IMR-90 (cell line): ENCODE measurements around the gene MYBPHL.

Experiments used
- BHLHE40 ChIP-seq: fragments of 150-350 bp; IDR thresholded peaks from 2 replicates; pipeline ENCODE4 v1.6.1; 2016; ENCODE audit warnings: mild to moderate bottlenecking, low read depth, low read length
- CEBPB ChIP-seq: IDR thresholded peaks from 2 replicates; pipeline ENCODE4 v1.6.1; 2012; ENCODE audit warnings: low read depth, low read length, improper control_type of control experiment
- CHD1 ChIP-seq: IDR thresholded peaks from 2 replicates; pipeline ENCODE4 v1.6.1; 2012; ENCODE audit warnings: low read depth, low read length, improper control_type of control experiment
- ELK1 ChIP-seq: fragments of 150-350 bp; IDR thresholded peaks from 2 replicates; pipeline ENCODE4 v1.6.1; 2016; ENCODE audit warnings: low read depth, mild to moderate bottlenecking, low read length, moderate library complexity, borderline replicate concordance
- MAFK ChIP-seq: IDR thresholded peaks from 2 replicates; pipeline ENCODE4 v1.6.1; 2012; ENCODE audit warnings: low read depth, low read length, improper control_type of control experiment
- MAZ ChIP-seq: IDR thresholded peaks from 2 replicates; pipeline ENCODE4 v1.6.1; 2012; ENCODE audit warnings: low read depth, mild to moderate bottlenecking, low read length, improper control_type of control experiment, moderate library complexity, borderline replicate concordance
- MXI1 ChIP-seq: IDR thresholded peaks from 2 replicates; pipeline ENCODE4 v1.6.1; 2012; ENCODE audit warnings: low read depth, mild to moderate bottlenecking, low read length, moderate library complexity, borderline replicate concordance
- POLR2A ChIP-seq: IDR thresholded peaks from 2 replicates; pipeline ENCODE4 v1.6.1; 2012; ENCODE audit warnings: mild to moderate bottlenecking, low read depth, low read length
- RAD21 ChIP-seq: IDR thresholded peaks from 2 replicates; pipeline ENCODE4 v1.6.1; 2012; ENCODE audit warnings: low read length, improper control_type of control experiment
- RCOR1 ChIP-seq: IDR thresholded peaks from 2 replicates; pipeline ENCODE4 v1.6.1; 2012; ENCODE audit warnings: mild to moderate bottlenecking, low read length, improper control_type of control experiment; ENCODE audit not compliant: insufficient replicate concordance
- SMC3 ChIP-seq: fragments of 150-350 bp; IDR thresholded peaks from 2 replicates; pipeline ENCODE4 v1.6.1; 2016; ENCODE audit warnings: low read depth, mild to moderate bottlenecking, antibody characterized with exemption, low read length, moderate library complexity
- TF ChIP-seq, protein P1 (sequence below): conservative IDR thresholded peaks from 2 replicates; pipeline ENCODE4 v1.5.1; 2012; ENCODE audit warnings: mild to moderate bottlenecking, low read depth, low read length, improper control_type of control experiment
- TF ChIP-seq, protein P2 (sequence below): fragments of 150-350 bp; IDR thresholded peaks from 2 replicates; pipeline ENCODE4 v1.6.1; 2017; ENCODE audit warnings: mild to moderate bottlenecking, antibody characterized with exemption, low read length, low read depth

DNA sequence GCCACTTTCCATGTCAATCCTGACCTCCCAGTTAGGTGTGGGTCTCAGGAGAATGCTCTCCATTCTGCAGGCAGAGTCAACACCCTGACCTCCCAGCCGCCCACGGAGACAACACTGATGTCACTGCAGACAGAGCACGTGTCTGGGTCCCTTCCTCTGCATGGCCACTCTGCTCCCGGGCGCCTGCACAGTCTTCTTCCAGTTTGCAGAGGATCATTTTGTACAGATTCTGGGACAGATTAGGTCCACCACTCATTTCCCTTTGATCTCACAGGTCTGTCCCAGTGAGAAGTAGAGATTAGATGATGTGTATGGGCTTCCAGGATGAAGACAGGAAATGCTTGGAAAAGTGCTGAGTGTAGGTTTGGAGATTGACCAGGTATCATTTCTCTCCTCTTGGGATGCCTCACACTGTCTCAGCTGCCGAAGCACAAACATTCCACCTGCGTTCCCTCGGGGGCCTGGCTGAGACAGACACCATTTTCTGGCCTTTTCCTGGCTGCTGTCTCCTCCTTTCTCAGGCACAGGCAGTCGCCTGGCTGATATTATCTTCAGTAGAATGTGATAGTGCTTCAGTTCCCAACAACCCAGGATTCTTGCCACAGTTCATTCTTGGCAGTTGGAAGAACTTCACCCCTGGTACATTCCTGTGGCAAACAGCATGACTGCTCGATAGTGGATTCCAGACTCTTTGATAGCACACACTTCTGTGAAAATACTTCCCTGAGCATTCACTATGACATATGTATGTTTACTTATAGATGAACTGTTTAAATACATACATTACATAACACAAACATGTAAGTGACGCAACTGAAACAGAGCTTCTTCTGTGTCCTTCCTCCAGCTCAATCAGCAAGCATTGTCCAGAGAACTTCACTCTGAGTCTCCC lies 7.9 kb downstream of the MYBPHL start:
- TF ChIP-seq CHD1 (no peak), MAFK (no peak), POLR2A (no peak), CEBPB (peak; percentile 94), MAZ (no peak; the same call in 1 of the 2 replicates), ELK1 (no peak), RCOR1 (no peak), SMC3 (no peak), RAD21 (no peak), MXI1 (0 out of 2 replicates have a peak, but pooled peaks have one; percentile 27), BHLHE40 (peak; percentile 76)
- TF ChIP-seq, protein P1, sequence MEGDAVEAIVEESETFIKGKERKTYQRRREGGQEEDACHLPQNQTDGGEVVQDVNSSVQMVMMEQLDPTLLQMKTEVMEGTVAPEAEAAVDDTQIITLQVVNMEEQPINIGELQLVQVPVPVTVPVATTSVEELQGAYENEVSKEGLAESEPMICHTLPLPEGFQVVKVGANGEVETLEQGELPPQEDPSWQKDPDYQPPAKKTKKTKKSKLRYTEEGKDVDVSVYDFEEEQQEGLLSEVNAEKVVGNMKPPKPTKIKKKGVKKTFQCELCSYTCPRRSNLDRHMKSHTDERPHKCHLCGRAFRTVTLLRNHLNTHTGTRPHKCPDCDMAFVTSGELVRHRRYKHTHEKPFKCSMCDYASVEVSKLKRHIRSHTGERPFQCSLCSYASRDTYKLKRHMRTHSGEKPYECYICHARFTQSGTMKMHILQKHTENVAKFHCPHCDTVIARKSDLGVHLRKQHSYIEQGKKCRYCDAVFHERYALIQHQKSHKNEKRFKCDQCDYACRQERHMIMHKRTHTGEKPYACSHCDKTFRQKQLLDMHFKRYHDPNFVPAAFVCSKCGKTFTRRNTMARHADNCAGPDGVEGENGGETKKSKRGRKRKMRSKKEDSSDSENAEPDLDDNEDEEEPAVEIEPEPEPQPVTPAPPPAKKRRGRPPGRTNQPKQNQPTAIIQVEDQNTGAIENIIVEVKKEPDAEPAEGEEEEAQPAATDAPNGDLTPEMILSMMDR, result no peak
- TF ChIP-seq, protein P2, sequence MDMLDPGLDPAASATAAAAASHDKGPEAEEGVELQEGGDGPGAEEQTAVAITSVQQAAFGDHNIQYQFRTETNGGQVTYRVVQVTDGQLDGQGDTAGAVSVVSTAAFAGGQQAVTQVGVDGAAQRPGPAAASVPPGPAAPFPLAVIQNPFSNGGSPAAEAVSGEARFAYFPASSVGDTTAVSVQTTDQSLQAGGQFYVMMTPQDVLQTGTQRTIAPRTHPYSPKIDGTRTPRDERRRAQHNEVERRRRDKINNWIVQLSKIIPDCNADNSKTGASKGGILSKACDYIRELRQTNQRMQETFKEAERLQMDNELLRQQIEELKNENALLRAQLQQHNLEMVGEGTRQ, result peak; percentile 69; the same call in 1 of the 2 replicates
